ENCODE data around the gene SIK2. TPM values are rescaled to one million over a fixed set of nuclear protein-coding genes. Genes with fewer than 3 reads are reported as not detected.
"Not testable (repeated sequence)": the region's sequence is repeated elsewhere in the genome, so short reads cannot be mapped to it uniquely, and the experiment has no call there.

Gene SIK2
- total and polyA plus RNA-seq, 3 experiments from 2014 or later = 0.48 to 10.3 (median 8.8) TPM

GRCh38 chr11:111765984-111766833 is 164.0 kb downstream of the SIK2 start, which contains the start of gene PPP2R1B:
PPP2R1B (minus strand) TSS chr11:111766389; CDS start chr11:111766361, 28 bp downstream.
- Mint-ChIP-seq H3K27me3 (no peaks in the 10 kb centered on the region), H3K36me3 (peaks cover 0 to 43% (median 10%) of the 10 kb centered on the region in 3 donors), H3K9me3 (no peaks in the 10 kb centered on the region), H3K27ac (peak within 1 kb of the TSS; percentile 21 to 99 (median 98)), H3K4me3 (peak within 1 kb of the TSS; percentile 92 to 100 (median 99)), H3K4me1 (peaks cover 34 to 51% (median 48%) of the 10 kb centered on the region in 3 donors)
- H3K9me3 ChIP-seq (ENCODE audit: low read length) = no peaks in the 10 kb centered on the region
- peak; percentile 65 to 82 (median 72) for DNase-seq
- H3K36me3 ChIP-seq (ENCODE audit: insufficient read depth, low read length) = peaks cover 8% of the 10 kb centered on the region
- H3K4me1 ChIP-seq (ENCODE audit: insufficient read depth, low read length) = peaks cover 24% of the 10 kb centered on the region
- peak within 1 kb of the TSS; percentile 87 for H3K4me3 ChIP-seq (ENCODE audit: low read length)
- H3K27ac ChIP-seq (ENCODE audit: low read depth, low read length) = peak within 1 kb of the TSS; percentile 78
- ChIA-PET POLR2A (interaction anchor here (0.7 to 1.7 kb wide), 6 partner anchors 19 to 165 kb away, joined by 3 to 5 read pairs (median 3); partner anchors contain the start of genes ALG9 and SIK2), CTCF (interaction anchor here (1.3 to 5.5 kb wide), 6 partner anchors 12 to 179 kb away, joined by 3 to 43 read pairs (median 6); no protein-coding TSS in a partner anchor)
- no peaks in the 10 kb centered on the region for H3K27me3 ChIP-seq (ENCODE audit: insufficient read depth, low read length, poor library complexity, severe bottlenecking)

GRCh38 chr11:111766834-111767142 is 164.5 kb downstream of the SIK2 start:
- peak overlapping the region; percentile 78 for H3K27ac ChIP-seq (ENCODE audit: low read depth, low read length)
- Mint-ChIP-seq H3K4me1 (peaks cover 34 to 48% (median 47%) of the 10 kb centered on the region in 3 donors), H3K27me3 (no peaks in the 10 kb centered on the region), H3K36me3 (peaks cover 0 to 39% (median 10%) of the 10 kb centered on the region in 3 donors), H3K4me3 (peak overlapping the region; percentile 92 to 100 (median 99)), H3K9me3 (no peaks in the 10 kb centered on the region), H3K27ac (peak overlapping the region; percentile 21 to 99 (median 98))
- H3K36me3 ChIP-seq (ENCODE audit: insufficient read depth, low read length) = peaks cover 8% of the 10 kb centered on the region
- no peaks in the 10 kb centered on the region for H3K9me3 ChIP-seq (ENCODE audit: low read length)
- ChIA-PET POLR2A (interaction anchor here (1.2 to 1.7 kb wide), 4 partner anchors 19 to 165 kb away, joined by 3 to 5 read pairs (median 4); partner anchors contain the start of genes ALG9 and SIK2), CTCF (interaction anchor here (0.9 to 5.5 kb wide), 7 partner anchors 11 to 180 kb away, joined by 3 to 43 read pairs (median 6); no protein-coding TSS in a partner anchor)
- no peaks in the 10 kb centered on the region for H3K27me3 ChIP-seq (ENCODE audit: insufficient read depth, low read length, poor library complexity, severe bottlenecking)
- H3K4me3 ChIP-seq (ENCODE audit: low read length) = peak overlapping the region; percentile 87
- no peak for DNase-seq
- H3K4me1 ChIP-seq (ENCODE audit: insufficient read depth, low read length) = peaks cover 24% of the 10 kb centered on the region

GRCh38 chr11:111770581-111771134 is 168.4 kb downstream of the SIK2 start:
- Mint-ChIP-seq H3K36me3 (peaks cover 0 to 7% (median 0%) of the 10 kb centered on the region in 3 donors), H3K9me3 (no peaks in the 10 kb centered on the region)
- POLR2A ChIA-PET = interaction anchor here (1.1 kb wide), 1 partner anchor 178 kb away, joined by 6 read pairs; no protein-coding TSS in a partner anchor

GRCh38 chr11:111771205-111771604 is 169.0 kb downstream of the SIK2 start:
- CTCF ChIA-PET; H3K9me3 Mint-ChIP-seq; H3K4me3 Mint-ChIP-seq; POLR2A ChIA-PET; H3K4me1 Mint-ChIP-seq; H3K27me3 ChIP-seq (ENCODE audit: insufficient read depth, low read length, poor library complexity, severe bottlenecking); H3K27me3 Mint-ChIP-seq; DNase-seq; H3K9me3 ChIP-seq (ENCODE audit: low read length); H3K27ac ChIP-seq (ENCODE audit: low read depth, low read length); H3K4me1 ChIP-seq (ENCODE audit: insufficient read depth, low read length); H3K27ac Mint-ChIP-seq; H3K36me3 Mint-ChIP-seq; H3K4me3 ChIP-seq (ENCODE audit: low read length); H3K36me3 ChIP-seq (ENCODE audit: insufficient read depth, low read length): not testable (repeated sequence)

More at GRCh38 chr11:111770581-111771134, 168.4 kb downstream of the SIK2 start:
- DNase-seq = no peak
- peak overlapping the region in 1 of 8 donors; percentile 66 for H3K27ac Mint-ChIP-seq
- no peaks in the 10 kb centered on the region for H3K27me3 ChIP-seq (ENCODE audit: insufficient read depth, low read length, poor library complexity, severe bottlenecking)
- H3K36me3 ChIP-seq (ENCODE audit: insufficient read depth, low read length) = no peaks in the 10 kb centered on the region
- CTCF ChIA-PET = no interaction called here
- peak overlapping the region in 1 of 7 donors; percentile 64 for H3K4me3 Mint-ChIP-seq
- no peak overlapping the region for H3K4me3 ChIP-seq (ENCODE audit: low read length)
- peaks cover 8% of the 10 kb centered on the region for H3K4me1 ChIP-seq (ENCODE audit: insufficient read depth, low read length)
- H3K27me3 Mint-ChIP-seq = no peaks in the 10 kb centered on the region
- no peak overlapping the region for H3K27ac ChIP-seq (ENCODE audit: low read depth, low read length)
- no peaks in the 10 kb centered on the region for H3K9me3 ChIP-seq (ENCODE audit: low read length)
- peaks cover 5 to 10% (median 9%) of the 10 kb centered on the region in 3 donors for H3K4me1 Mint-ChIP-seq

- Mint-ChIP-seq H3K27ac (no peak overlapping the region), H3K27me3 (no peaks in the 10 kb centered on the region), H3K36me3 (no peaks in the 10 kb centered on the region), H3K4me3 (no peak overlapping the region), H3K4me1 (no peaks in the 10 kb centered on the region), H3K9me3 (no peaks in the 10 kb centered on the region)
- H3K4me1 ChIP-seq (ENCODE audit: insufficient read depth, low read length) = no peaks in the 10 kb centered on the region
- no peak overlapping the region for H3K4me3 ChIP-seq (ENCODE audit: low read length)
- no peaks in the 10 kb centered on the region for H3K27me3 ChIP-seq (ENCODE audit: insufficient read depth, low read length, poor library complexity, severe bottlenecking)
- POLR2A ChIA-PET = no interaction called here
- no peaks in the 10 kb centered on the region for H3K9me3 ChIP-seq (ENCODE audit: low read length)
- H3K36me3 ChIP-seq (ENCODE audit: insufficient read depth, low read length) = no peaks in the 10 kb centered on the region
- CTCF ChIA-PET = interaction anchor here (1.5 kb wide), 1 partner anchor 186 kb away, joined by 7 read pairs; no protein-coding TSS in a partner anchor
- no peak for DNase-seq
- H3K27ac ChIP-seq (ENCODE audit: low read depth, low read length) = no peak overlapping the region
These were observed 170.3 kb downstream of the SIK2 start for GRCh38 chr11:111772535-111772934.

GRCh38 chr11:111774955-111775710 is 172.9 kb downstream of the SIK2 start:
- no peaks in the 10 kb centered on the region for H3K9me3 ChIP-seq (ENCODE audit: low read length)
- Mint-ChIP-seq H3K9me3 (no peaks in the 10 kb centered on the region), H3K27me3 (no peaks in the 10 kb centered on the region), H3K27ac (no peak overlapping the region), H3K4me3 (no peak overlapping the region), H3K36me3 (no peaks in the 10 kb centered on the region), H3K4me1 (no peaks in the 10 kb centered on the region)
- H3K36me3 ChIP-seq (ENCODE audit: insufficient read depth, low read length) = no peaks in the 10 kb centered on the region
- H3K27me3 ChIP-seq (ENCODE audit: insufficient read depth, low read length, poor library complexity, severe bottlenecking) = no peaks in the 10 kb centered on the region
- no peak overlapping the region for H3K4me3 ChIP-seq (ENCODE audit: low read length)
- H3K27ac ChIP-seq (ENCODE audit: low read depth, low read length) = no peak overlapping the region
- CTCF ChIA-PET = interaction anchor here (1.0 to 5.8 kb wide), 5 partner anchors 9 to 191 kb away, joined by 3 to 97 read pairs (median 4); no protein-coding TSS in a partner anchor
- no peaks in the 10 kb centered on the region for H3K4me1 ChIP-seq (ENCODE audit: insufficient read depth, low read length)
- POLR2A ChIA-PET = no interaction called here
- no peak for DNase-seq

GRCh38 chr11:111776398-111777093 is 174.3 kb downstream of the SIK2 start:
- Histone ChIP-seq H3K4me1 (ENCODE audit: insufficient read depth, low read length) (no peaks in the 10 kb centered on the region), H3K4me3 (ENCODE audit: low read length) (no peak overlapping the region), H3K27ac (ENCODE audit: low read depth, low read length) (no peak overlapping the region), H3K27me3 (ENCODE audit: insufficient read depth, low read length, poor library complexity, severe bottlenecking) (no peaks in the 10 kb centered on the region), H3K36me3 (ENCODE audit: insufficient read depth, low read length) (no peaks in the 10 kb centered on the region), H3K9me3 (ENCODE audit: low read length) (no peaks in the 10 kb centered on the region)
- no peak for DNase-seq
- Mint-ChIP-seq H3K9me3 (no peaks in the 10 kb centered on the region), H3K27me3 (no peaks in the 10 kb centered on the region), H3K4me1 (no peaks in the 10 kb centered on the region), H3K36me3 (no peaks in the 10 kb centered on the region), H3K27ac (no peak overlapping the region), H3K4me3 (no peak overlapping the region)
- POLR2A ChIA-PET = no interaction called here
- CTCF ChIA-PET = interaction anchor here (1.1 to 5.8 kb wide), 11 partner anchors 9 to 216 kb away, joined by 3 to 97 read pairs (median 7); partner anchors contain the start of gene PPP2R1B
